ENCODE measurements around the gene VWC2L.

The VWC2L gene

DNA sequence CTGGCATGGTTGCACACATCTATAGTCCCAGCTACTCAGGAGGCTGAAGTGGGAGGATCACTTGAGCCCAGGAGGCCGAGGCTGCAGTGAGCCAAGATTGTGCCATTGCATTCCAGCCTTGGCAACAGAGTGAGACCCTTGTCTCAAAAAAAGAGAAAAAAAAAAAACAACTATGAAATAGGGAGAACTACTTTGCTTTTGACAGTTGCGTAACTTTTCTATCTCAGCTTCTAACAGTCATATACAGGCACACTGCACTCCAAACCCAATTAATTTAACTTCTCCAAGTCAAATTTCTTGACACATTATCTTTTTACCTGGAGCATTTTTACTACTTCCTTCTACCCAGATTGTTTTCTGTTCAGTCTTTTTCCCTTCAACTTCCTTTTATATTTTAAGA lies 24.1 kb upstream of the VWC2L start:
- Histone ChIP-seq H3K27ac (replicated peaks) (no peak overlapping the region), H3K4me3 (replicated peaks; ENCODE audit: insufficient read depth, low read length) (no peak overlapping the region), H3K27me3 (ENCODE audit: insufficient read depth, poor library complexity, severe bottlenecking) (no peaks in the 10 kb centered on the region)
- TF ChIP-seq REST (IDR thresholded peaks at IDR 0.05; ENCODE audit: insufficient replicate concordance, low read depth), result no peak
- no peak for TF ChIP-seq POLR2AphosphoS5 (IDR thresholded peaks at IDR 0.05; ENCODE audit: low read depth)
- TF ChIP-seq, protein P1, sequence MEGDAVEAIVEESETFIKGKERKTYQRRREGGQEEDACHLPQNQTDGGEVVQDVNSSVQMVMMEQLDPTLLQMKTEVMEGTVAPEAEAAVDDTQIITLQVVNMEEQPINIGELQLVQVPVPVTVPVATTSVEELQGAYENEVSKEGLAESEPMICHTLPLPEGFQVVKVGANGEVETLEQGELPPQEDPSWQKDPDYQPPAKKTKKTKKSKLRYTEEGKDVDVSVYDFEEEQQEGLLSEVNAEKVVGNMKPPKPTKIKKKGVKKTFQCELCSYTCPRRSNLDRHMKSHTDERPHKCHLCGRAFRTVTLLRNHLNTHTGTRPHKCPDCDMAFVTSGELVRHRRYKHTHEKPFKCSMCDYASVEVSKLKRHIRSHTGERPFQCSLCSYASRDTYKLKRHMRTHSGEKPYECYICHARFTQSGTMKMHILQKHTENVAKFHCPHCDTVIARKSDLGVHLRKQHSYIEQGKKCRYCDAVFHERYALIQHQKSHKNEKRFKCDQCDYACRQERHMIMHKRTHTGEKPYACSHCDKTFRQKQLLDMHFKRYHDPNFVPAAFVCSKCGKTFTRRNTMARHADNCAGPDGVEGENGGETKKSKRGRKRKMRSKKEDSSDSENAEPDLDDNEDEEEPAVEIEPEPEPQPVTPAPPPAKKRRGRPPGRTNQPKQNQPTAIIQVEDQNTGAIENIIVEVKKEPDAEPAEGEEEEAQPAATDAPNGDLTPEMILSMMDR (IDR thresholded peaks at IDR 0.05; ENCODE audit: insufficient read depth, low read length), result no peak
- TF ChIP-seq SPI1 (IDR thresholded peaks at IDR 0.05; ENCODE audit: borderline replicate concordance, low read depth), result no peak
- no peak for TF ChIP-seq GABPA (IDR thresholded peaks at IDR 0.05; ENCODE audit: low read depth)
- no peak for DNase-seq (ENCODE audit: low read depth in 1 of 2, low spot score in 1 of 2)

- DNase-seq (ENCODE audit: low read depth in 1 of 2, low spot score in 1 of 2), result no peak
- TF ChIP-seq GABPA (IDR thresholded peaks at IDR 0.05; ENCODE audit: low read depth), result no peak
- TF ChIP-seq POLR2AphosphoS5 (IDR thresholded peaks at IDR 0.05; ENCODE audit: low read depth), result no peak
Measured at GRCh38 chr2:214389334-214389733, 21.5 kb upstream of the VWC2L start.

DNA sequence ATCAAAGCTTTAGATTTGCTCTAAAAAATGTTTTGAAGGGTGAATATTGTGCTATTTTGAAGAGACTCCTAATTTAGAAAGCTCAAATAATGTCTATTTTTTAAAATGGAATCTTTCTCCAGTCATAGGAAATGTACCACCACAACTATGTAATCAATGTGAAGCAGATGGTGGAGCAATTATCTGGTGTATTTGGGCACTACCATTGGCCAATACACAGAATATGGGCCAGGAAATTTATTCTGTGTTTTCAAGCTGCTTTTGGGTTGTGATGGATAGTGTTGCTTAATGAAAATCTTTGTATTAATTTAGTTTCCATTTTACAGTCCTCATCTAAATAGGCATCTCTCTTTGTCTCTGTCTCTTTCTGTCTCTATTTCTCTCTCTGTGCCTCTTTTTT lies 17.1 kb upstream of the VWC2L start:
- H3K27ac ChIP-seq (replicated peaks), result no peak overlapping the region
- DNase-seq (ENCODE audit: low read depth in 1 of 2, low spot score in 1 of 2), result no peak
- H3K27me3 ChIP-seq (ENCODE audit: insufficient read depth, poor library complexity, severe bottlenecking), result no peaks in the 10 kb centered on the region
- TF ChIP-seq REST (IDR thresholded peaks at IDR 0.05; ENCODE audit: insufficient replicate concordance, low read depth) (no peak), POLR2AphosphoS5 (IDR thresholded peaks at IDR 0.05; ENCODE audit: low read depth) (no peak), SPI1 (IDR thresholded peaks at IDR 0.05; ENCODE audit: borderline replicate concordance, low read depth) (no peak), GABPA (IDR thresholded peaks at IDR 0.05; ENCODE audit: low read depth) (no peak)
- TF ChIP-seq, protein P1 (IDR thresholded peaks at IDR 0.05; ENCODE audit: insufficient read depth, low read length), result no peak
- no peak overlapping the region for H3K4me3 ChIP-seq (replicated peaks; ENCODE audit: insufficient read depth, low read length)

More at GRCh38 chr2:214389334-214389733, 21.5 kb upstream of the VWC2L start:
- Histone ChIP-seq H3K27me3 (ENCODE audit: insufficient read depth, poor library complexity, severe bottlenecking) (no peaks in the 10 kb centered on the region), H3K27ac (replicated peaks) (no peak overlapping the region), H3K4me3 (replicated peaks; ENCODE audit: insufficient read depth, low read length) (no peak overlapping the region)

- Histone ChIP-seq H3K27me3 (ENCODE audit: insufficient read depth, poor library complexity, severe bottlenecking) (no peaks in the 10 kb centered on the region), H3K27ac (replicated peaks) (no peak overlapping the region), H3K4me3 (replicated peaks; ENCODE audit: insufficient read depth, low read length) (no peak overlapping the region)
- TF ChIP-seq REST (IDR thresholded peaks at IDR 0.05; ENCODE audit: insufficient replicate concordance, low read depth) (no peak), GABPA (IDR thresholded peaks at IDR 0.05; ENCODE audit: low read depth) (no peak), SPI1 (IDR thresholded peaks at IDR 0.05; ENCODE audit: borderline replicate concordance, low read depth) (no peak), POLR2AphosphoS5 (IDR thresholded peaks at IDR 0.05; ENCODE audit: low read depth) (no peak)
- TF ChIP-seq, protein P1 (IDR thresholded peaks at IDR 0.05; ENCODE audit: insufficient read depth, low read length), result no peak
- no peak for DNase-seq (ENCODE audit: low read depth in 1 of 2, low spot score in 1 of 2)
Measured at GRCh38 chr2:214395040-214395439, 15.8 kb upstream of the VWC2L start.

Data from HL-60 (cell line).